Astrocyte of the cerebellum (primary cell): ENCODE measurements around the gene NADSYN1.
"Not testable (repeated sequence)": the region's sequence is repeated elsewhere in the genome, so short reads cannot be mapped to it uniquely, and the experiment has no call there.

Source experiments
- DNase-seq: peaks from one replicate; pipeline ENCODE4 v3.0.0-alpha.2; 2011; ENCODE audit warnings: low read depth
- H3K4me3 ChIP-seq: 2 replicates; pipeline ENCODE4 v1.5.1; 2011; ENCODE audit warnings: mild to moderate bottlenecking, low read depth, low read length, moderate library complexity
- CTCF ChIP-seq: IDR thresholded peaks from 2 replicates; pipeline ENCODE4 v1.5.1; 2012; ENCODE audit warnings: low read length, low read depth, moderate library complexity, mild to moderate bottlenecking; ENCODE audit errors: missing control alignments
- in situ Hi-C: cut with HindIII; loops from 2 replicates; pipeline ENCODE4 v1.10.0; 2017; ENCODE audit warnings: low sequenced_read_pairs

Gene NADSYN1

GRCh38 chr11:71414645-71415044 lies 38.4 kb upstream of the NADSYN1 start:
- DNase-seq: no peak
- no peak overlapping the region for H3K4me3 ChIP-seq
- TF ChIP-seq CTCF: no peak
- in situ Hi-C loops: no loop called here

- DNase-seq: no peak
- TF ChIP-seq CTCF: no peak
- in situ Hi-C loops: no loop called here
These were observed 34.4 kb upstream of the NADSYN1 start for GRCh38 chr11:71418643-71419042.

GRCh38 chr11:71420455-71421241 lies 32.4 kb upstream of the NADSYN1 start:
- peak; percentile 68 for TF ChIP-seq CTCF
- in situ Hi-C loops: no loop called here
- H3K4me3 ChIP-seq: no peak overlapping the region
- DNase-seq: no peak

More at GRCh38 chr11:71418643-71419042, 34.4 kb upstream of the NADSYN1 start:
- H3K4me3 ChIP-seq: no peak overlapping the region

GRCh38 chr11:71421392-71421950 lies 31.5 kb upstream of the NADSYN1 start:
- DNase-seq: no peak
- no peak overlapping the region for H3K4me3 ChIP-seq
- in situ Hi-C loops: no loop called here
- no peak for TF ChIP-seq CTCF

GRCh38 chr11:71422318-71422717 lies 30.7 kb upstream of the NADSYN1 start:
- H3K4me3 ChIP-seq, DNase-seq, in situ Hi-C loops: not testable (repeated sequence)

- H3K4me3 ChIP-seq: no peak overlapping the region
- in situ Hi-C loops: no loop called here
- TF ChIP-seq CTCF: no peak
- DNase-seq: no peak
These were observed 29.7 kb upstream of the NADSYN1 start for GRCh38 chr11:71423181-71423790.

GRCh38 chr11:71425409-71425808 lies 27.6 kb upstream of the NADSYN1 start:
- in situ Hi-C loops: no loop called here
- no peak for TF ChIP-seq CTCF
- no peak overlapping the region for H3K4me3 ChIP-seq
- no peak for DNase-seq
